ENCODE data around the gene RALGPS1. TPM values are rescaled to one million over a fixed set of nuclear protein-coding genes. Genes with fewer than 3 reads are reported as not detected.

Gene RALGPS1
- total RNA-seq, 1 donor from 2014 or later: 21.7 TPM

- ATAC-seq (ENCODE audit: low read depth) (no peak), DNase-seq (no peak)
- Mint-ChIP-seq H3K4me3 (no peak overlapping the region), H3K9me3 (no peaks in the 10 kb centered on the region), H3K27ac (no peak overlapping the region), H3K27me3 (no peaks in the 10 kb centered on the region), H3K36me3 (ENCODE audit: low read depth) (peaks cover 1% of the 10 kb centered on the region), H3K4me1 (peaks cover 8% of the 10 kb centered on the region)
- TF ChIP-seq, protein P1, sequence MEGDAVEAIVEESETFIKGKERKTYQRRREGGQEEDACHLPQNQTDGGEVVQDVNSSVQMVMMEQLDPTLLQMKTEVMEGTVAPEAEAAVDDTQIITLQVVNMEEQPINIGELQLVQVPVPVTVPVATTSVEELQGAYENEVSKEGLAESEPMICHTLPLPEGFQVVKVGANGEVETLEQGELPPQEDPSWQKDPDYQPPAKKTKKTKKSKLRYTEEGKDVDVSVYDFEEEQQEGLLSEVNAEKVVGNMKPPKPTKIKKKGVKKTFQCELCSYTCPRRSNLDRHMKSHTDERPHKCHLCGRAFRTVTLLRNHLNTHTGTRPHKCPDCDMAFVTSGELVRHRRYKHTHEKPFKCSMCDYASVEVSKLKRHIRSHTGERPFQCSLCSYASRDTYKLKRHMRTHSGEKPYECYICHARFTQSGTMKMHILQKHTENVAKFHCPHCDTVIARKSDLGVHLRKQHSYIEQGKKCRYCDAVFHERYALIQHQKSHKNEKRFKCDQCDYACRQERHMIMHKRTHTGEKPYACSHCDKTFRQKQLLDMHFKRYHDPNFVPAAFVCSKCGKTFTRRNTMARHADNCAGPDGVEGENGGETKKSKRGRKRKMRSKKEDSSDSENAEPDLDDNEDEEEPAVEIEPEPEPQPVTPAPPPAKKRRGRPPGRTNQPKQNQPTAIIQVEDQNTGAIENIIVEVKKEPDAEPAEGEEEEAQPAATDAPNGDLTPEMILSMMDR (IDR thresholded peaks at IDR 0.05): no peak
- ChIA-PET POLR2A (no interaction called here), CTCF (no interaction called here)
- intact Hi-C loops (cut with micrococcal nuclease): loop anchor here (5.0 kb wide), 1 partner anchor 817 kb away; the partner anchor contains the start of genes NAIF1 and SLC25A25
Measured at GRCh38 chr9:127249877-127250276, 335.3 kb downstream of the RALGPS1 start.

DNA sequence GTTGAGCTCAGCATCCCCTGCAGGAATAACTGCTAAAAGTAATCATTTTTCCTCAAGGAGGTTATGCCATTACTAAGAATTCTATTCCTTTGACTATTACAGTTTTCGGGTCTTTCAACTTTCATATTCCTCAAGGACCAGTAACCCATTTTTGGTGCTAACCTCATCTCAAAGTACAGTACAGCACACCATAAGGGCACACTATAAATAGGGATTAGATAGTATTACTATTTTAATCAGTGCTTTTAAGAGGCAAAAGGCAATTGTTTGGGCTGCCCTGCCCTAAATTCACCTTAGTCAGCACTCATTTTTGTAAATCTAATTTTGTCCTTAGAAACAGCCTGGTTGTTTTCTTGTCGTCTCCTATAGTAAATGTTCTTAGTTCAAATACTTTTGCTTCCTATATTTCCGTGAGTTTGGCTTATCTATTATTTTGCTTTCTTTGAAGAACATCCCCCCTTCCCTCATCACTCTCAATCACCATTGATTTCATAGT is 336.4 kb downstream of the RALGPS1 start:
- Mint-ChIP-seq H3K27me3 (no peaks in the 10 kb centered on the region), H3K9me3 (no peaks in the 10 kb centered on the region), H3K36me3 (ENCODE audit: low read depth) (no peaks in the 10 kb centered on the region), H3K4me1 (no peaks in the 10 kb centered on the region), H3K4me3 (no peak overlapping the region), H3K27ac (no peak overlapping the region)
- intact Hi-C loops (cut with micrococcal nuclease): no loop called here
- DNase-seq (no peak), ATAC-seq (ENCODE audit: low read depth) (no peak)
- CTCF ChIA-PET: no interaction called here
- TF ChIP-seq, protein P1 (IDR thresholded peaks at IDR 0.05): no peak
- POLR2A ChIA-PET: no interaction called here

- ChIA-PET CTCF (no interaction called here), POLR2A (no interaction called here)
- intact Hi-C loops (cut with micrococcal nuclease): no loop called here
- H3K9me3 Mint-ChIP-seq: no peaks in the 10 kb centered on the region
- no peaks in the 10 kb centered on the region for H3K4me1 Mint-ChIP-seq
- TF ChIP-seq, protein P1 (IDR thresholded peaks at IDR 0.05): no peak
- no peak overlapping the region for H3K27ac Mint-ChIP-seq
- DNase-seq (no peak), ATAC-seq (ENCODE audit: low read depth) (no peak)
- H3K36me3 Mint-ChIP-seq (ENCODE audit: low read depth): no peaks in the 10 kb centered on the region
- no peak overlapping the region for H3K4me3 Mint-ChIP-seq
- no peaks in the 10 kb centered on the region for H3K27me3 Mint-ChIP-seq
Measured at GRCh38 chr9:127252410-127253318, 338.1 kb downstream of the RALGPS1 start.

- TF ChIP-seq, protein P1 (IDR thresholded peaks at IDR 0.05): no peak
- no peak for DNase-seq
- Mint-ChIP-seq H3K4me3 (no peak overlapping the region), H3K36me3 (ENCODE audit: low read depth) (no peaks in the 10 kb centered on the region), H3K9me3 (no peaks in the 10 kb centered on the region), H3K4me1 (no peaks in the 10 kb centered on the region), H3K27me3 (no peaks in the 10 kb centered on the region), H3K27ac (no peak overlapping the region)
- ChIA-PET CTCF (no interaction called here), POLR2A (no interaction called here)
- intact Hi-C loops (cut with micrococcal nuclease): no loop called here
- ATAC-seq (ENCODE audit: low read depth): no peak
Measured at GRCh38 chr9:127253446-127253845, 338.9 kb downstream of the RALGPS1 start.

GRCh38 chr9:127255692-127256091 is 341.1 kb downstream of the RALGPS1 start:
- no peak overlapping the region for H3K27ac Mint-ChIP-seq
- ATAC-seq (ENCODE audit: low read depth): no peak
- TF ChIP-seq, protein P1 (IDR thresholded peaks at IDR 0.05): no peak
- H3K9me3 Mint-ChIP-seq: no peaks in the 10 kb centered on the region
- ChIA-PET CTCF (no interaction called here), POLR2A (no interaction called here)
- no peak for DNase-seq
- intact Hi-C loops (cut with micrococcal nuclease): no loop called here
- no peaks in the 10 kb centered on the region for H3K4me1 Mint-ChIP-seq
- no peak overlapping the region for H3K4me3 Mint-ChIP-seq
- H3K27me3 Mint-ChIP-seq: no peaks in the 10 kb centered on the region
- no peaks in the 10 kb centered on the region for H3K36me3 Mint-ChIP-seq (ENCODE audit: low read depth)
